T-helper 17 cell (primary cell): ENCODE measurements around the gene LKAAEAR1. TPM values are rescaled to one million over a fixed set of nuclear protein-coding genes. Genes with fewer than 3 reads are reported as not detected.

Experiments
- ATAC-seq: fragments of 150-1000 bp; cut with Tn5 transposase; 2 replicates; pipeline ENCODE4 v1.10.0; 2021; ENCODE audit warnings: mild to moderate bottlenecking, moderate library complexity
- DNase-seq, 3 donors: peaks; one replicate each; pipeline versions ENCODE4 v3.0.0 to v3.0.0-alpha.2; 2020 to 2021
- H3K9me3 ChIP-seq: one replicate; pipeline ENCODE4 v1.7.0; 2013; ENCODE audit warnings: low read length, mild to moderate bottlenecking; ENCODE audit not compliant: control insufficient read depth, poor library complexity, severe bottlenecking
- H3K27ac Mint-ChIP-seq: one replicate; pipeline ENCODE4 v1.8.0; 2022; ENCODE audit warnings: mild to moderate bottlenecking, moderate library complexity, mixed read lengths
- H3K27me3 Mint-ChIP-seq: one replicate; pipeline ENCODE4 v1.8.0; 2022; ENCODE audit warnings: mixed read lengths
- H3K36me3 Mint-ChIP-seq: one replicate; pipeline ENCODE4 v1.8.0; 2022; ENCODE audit warnings: low read depth, mixed read lengths
- H3K4me1 Mint-ChIP-seq: one replicate; pipeline ENCODE4 v1.8.0; 2022; ENCODE audit warnings: mild to moderate bottlenecking, mixed read lengths
- H3K4me3 Mint-ChIP-seq: one replicate; pipeline ENCODE4 v1.8.0; 2022; ENCODE audit warnings: mild to moderate bottlenecking, moderate library complexity, mixed read lengths
- total RNA-seq, 4 donors: library from RNA in 2 of 4; stranded (reverse) in 2 of 4; gene quantifications; one replicate each; pipeline ENCODE4 v1.2.3 and lab custom pipeline; 2022 to 2026

The LKAAEAR1 gene
- total RNA-seq, 2 donors from 2014 or later: not detected

GRCh38 chr20:64067733-64068307 lies 16.4 kb downstream of the LKAAEAR1 start:
- peaks cover 42% of the 10 kb centered on the region for H3K4me1 Mint-ChIP-seq
- ATAC-seq (no peak), DNase-seq (no peak)
- peak overlapping the region; percentile 53 for H3K27ac Mint-ChIP-seq
- no peaks in the 10 kb centered on the region for H3K27me3 Mint-ChIP-seq
- no peaks in the 10 kb centered on the region for H3K9me3 ChIP-seq
- peak overlapping the region; percentile 9 for H3K4me3 Mint-ChIP-seq
- no peaks in the 10 kb centered on the region for H3K36me3 Mint-ChIP-seq

DNA sequence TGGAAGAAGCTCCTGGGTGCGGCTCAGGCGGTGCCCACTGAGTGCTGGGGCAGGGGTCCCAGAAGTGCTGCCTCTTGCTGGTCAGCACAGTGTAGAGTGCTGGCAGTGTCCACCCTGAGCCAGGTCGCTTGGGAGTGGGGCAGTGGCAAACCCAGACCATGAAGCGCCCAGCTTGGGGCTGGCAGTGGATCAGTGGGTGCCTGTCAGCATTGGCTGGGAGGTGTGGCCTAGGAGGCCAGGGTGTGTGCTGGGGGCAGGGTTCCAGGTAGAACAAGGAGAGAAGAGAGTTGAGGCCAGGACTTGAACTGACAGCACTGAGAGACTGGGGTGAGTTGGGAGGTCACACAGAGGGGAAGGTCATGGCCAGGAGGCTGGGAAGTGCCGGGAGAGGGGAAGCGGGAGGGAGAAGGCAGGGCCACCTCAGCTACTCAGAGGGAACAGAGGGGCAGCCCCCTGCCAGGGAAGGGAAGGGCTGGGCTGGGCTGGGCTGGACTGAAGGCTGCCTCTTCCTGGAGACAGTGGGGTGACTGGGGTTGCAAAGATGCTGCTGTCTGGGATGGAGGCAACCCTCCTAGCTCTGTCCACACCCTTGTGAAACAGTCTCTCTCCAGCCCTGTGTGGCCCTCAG lies 17.1 kb downstream of the LKAAEAR1 start:
- Mint-ChIP-seq H3K4me1 (peaks cover 41% of the 10 kb centered on the region), H3K27me3 (no peaks in the 10 kb centered on the region), H3K27ac (peak overlapping the region; percentile 90), H3K4me3 (peak overlapping the region; percentile 50), H3K36me3 (no peaks in the 10 kb centered on the region)
- H3K9me3 ChIP-seq: no peaks in the 10 kb centered on the region
- DNase-seq: no peak
- ATAC-seq: no peak

DNA sequence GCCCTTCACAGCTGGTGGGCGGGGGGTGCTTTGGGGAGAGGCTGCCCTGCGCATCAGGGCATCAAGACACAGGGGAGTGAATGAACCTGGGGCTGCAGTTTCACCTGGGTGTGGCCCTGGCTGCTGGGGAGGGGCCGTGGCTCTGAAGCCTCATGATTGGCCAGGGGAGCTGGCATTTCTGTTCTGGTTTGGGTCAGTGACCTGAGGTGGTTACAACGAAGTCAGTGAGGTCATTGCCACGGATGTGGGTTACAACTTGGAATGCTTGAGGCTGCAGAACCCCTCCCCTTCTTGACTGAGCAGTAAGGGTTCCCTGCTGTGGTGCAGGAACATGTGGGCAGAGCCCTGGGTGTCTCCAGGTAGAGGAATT lies 18.2 kb downstream of the LKAAEAR1 start:
- H3K4me1 Mint-ChIP-seq: peaks cover 37% of the 10 kb centered on the region
- peak; percentile 65 for ATAC-seq

DNA sequence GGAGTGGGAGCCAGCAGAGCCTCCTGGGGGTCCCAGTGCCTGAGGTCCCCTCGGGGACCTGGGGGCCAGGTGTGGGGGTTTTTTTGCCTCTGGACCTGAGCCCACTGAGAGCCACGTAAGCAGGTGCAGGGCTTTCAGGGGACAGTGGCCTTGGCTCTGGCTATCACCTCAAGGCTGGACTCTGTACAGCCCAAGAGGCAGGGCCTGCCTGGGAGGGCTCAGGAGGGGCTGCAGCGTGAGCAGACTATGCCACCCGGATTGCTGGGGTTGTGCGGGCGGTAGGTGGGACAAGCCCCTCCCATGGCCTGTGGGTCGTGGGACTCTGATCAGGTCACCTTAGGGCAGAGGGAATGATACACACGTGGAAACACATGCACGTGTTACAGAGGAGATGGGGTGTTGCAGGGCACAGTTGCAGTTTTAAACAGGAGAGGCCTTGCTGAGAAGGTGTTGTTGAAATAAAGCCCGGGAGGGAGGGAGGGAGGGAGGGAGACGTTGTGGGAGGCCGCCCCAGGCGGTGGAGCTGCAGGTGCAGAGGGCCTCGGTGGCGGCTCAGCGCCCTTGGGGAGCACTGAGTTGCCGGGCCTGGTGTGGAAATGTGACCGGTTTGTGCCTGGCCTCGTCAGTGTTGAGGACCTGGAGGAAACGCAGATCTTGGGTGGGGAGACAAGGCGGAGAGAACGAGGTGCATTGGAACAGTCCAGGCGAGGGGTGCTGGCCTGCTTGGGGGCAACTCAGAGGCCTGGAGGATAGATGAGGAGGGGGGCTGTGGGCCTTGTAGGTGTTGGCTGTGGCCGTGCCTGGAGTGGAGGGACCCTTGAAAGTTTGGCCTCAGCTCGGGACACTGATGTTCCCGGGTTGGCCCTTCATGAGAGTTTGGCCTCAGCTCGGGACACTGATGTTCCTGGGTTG lies 18.9 kb downstream of the LKAAEAR1 start:
- no peaks in the 10 kb centered on the region for H3K9me3 ChIP-seq
- Mint-ChIP-seq H3K4me1 (peaks cover 37% of the 10 kb centered on the region), H3K4me3 (peak overlapping the region; percentile 77), H3K36me3 (no peaks in the 10 kb centered on the region), H3K27me3 (no peaks in the 10 kb centered on the region), H3K27ac (peak overlapping the region; percentile 90)
- ATAC-seq (no peak), DNase-seq (no peak)

More for the DNA sequence above, 18.2 kb downstream of the LKAAEAR1 start:
- H3K4me3 Mint-ChIP-seq: peak overlapping the region; percentile 77
- H3K9me3 ChIP-seq: no peaks in the 10 kb centered on the region
- no peaks in the 10 kb centered on the region for H3K27me3 Mint-ChIP-seq
- DNase-seq: peak in 2 of 3 donors; percentile 42 to 44
- no peaks in the 10 kb centered on the region for H3K36me3 Mint-ChIP-seq
- H3K27ac Mint-ChIP-seq: peak overlapping the region; percentile 90

DNA sequence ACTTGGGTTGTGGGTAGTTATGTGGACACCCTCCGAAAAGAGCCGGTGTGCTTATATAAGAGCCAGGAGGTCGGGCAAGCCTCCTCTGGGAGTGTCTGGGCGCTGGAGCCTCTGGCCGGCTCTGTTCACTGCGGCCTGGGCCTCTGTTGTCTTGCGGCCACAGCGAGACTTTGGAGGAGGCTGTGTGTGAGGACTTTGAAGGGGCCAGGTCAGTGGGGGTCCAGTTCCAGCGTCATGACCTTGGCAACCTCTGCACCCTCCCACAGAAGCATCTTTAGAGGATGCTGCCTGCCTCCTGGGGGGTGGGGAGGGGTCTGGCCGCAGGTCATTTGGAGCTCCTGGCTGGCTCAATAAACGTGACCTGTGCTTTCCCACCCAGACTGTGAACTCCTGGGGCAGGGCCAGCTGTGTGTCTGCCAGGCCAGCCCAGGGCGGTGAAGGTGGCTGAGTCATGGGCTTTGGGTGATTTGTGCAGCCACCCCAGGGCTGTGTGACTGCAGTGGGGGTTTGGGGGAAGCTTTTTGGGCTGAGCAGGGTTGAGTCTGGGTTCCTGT lies 20.0 kb downstream of the LKAAEAR1 start:
- Mint-ChIP-seq H3K27ac (peak overlapping the region; percentile 83), H3K36me3 (no peaks in the 10 kb centered on the region), H3K4me3 (peak overlapping the region; percentile 91), H3K27me3 (no peaks in the 10 kb centered on the region), H3K4me1 (peaks cover 37% of the 10 kb centered on the region)
- no peak for DNase-seq
- H3K9me3 ChIP-seq: no peaks in the 10 kb centered on the region
- no peak for ATAC-seq

DNA sequence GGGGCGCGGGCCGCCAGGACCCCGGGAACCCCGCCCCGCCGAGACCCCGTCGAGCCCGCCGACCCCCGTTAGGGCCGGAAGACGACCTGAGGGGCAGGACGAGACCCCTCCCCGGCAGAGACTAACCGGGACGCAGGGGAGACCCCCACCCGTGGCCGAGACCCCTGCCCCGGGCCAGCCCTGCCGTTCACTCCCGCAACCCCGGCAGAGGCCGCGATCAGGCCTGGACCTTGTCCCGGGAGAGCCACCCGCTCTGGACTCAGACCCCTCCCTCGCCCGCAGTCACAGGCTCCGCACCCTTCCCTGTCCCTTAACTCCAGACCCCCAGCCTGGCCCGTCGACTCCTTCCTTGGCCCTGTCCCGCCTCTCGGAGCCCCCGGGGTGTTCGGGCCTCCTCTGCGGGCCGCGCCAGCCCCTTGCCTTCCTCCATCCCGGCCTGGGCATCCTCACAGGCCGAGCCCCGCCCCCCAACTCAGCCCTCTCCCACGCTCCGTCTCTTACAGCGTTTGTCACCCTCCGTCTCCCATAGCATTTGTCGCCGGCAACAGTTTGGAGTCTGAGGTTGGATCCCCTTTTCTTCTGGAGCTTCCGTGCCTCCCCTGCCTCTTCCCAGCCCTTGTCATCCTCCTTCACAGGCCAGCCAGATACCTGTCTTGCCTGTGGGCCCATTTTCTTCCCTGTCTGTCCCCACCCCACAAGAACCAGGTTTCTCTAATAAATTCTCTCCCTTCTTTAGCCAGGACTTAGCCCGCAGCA lies 20.6 kb downstream of the LKAAEAR1 start:
- DNase-seq: no peak
- no peaks in the 10 kb centered on the region for H3K9me3 ChIP-seq
- H3K27ac Mint-ChIP-seq: peak overlapping the region; percentile 83
- H3K4me1 Mint-ChIP-seq: peaks cover 37% of the 10 kb centered on the region
- H3K36me3 Mint-ChIP-seq: no peaks in the 10 kb centered on the region
- no peaks in the 10 kb centered on the region for H3K27me3 Mint-ChIP-seq
- H3K4me3 Mint-ChIP-seq: peak overlapping the region; percentile 91
- no peak for ATAC-seq

GRCh38 chr20:64062596-64063388 lies 21.4 kb downstream of the LKAAEAR1 start, which contains the start of gene TCEA2:
TCEA2 (plus strand) TSS chr20:64063198; CDS start chr20:64063313, 115 bp downstream.
- Mint-ChIP-seq H3K4me3 (peak within 1 kb of the TSS; percentile 91), H3K4me1 (peaks cover 39% of the 10 kb centered on the region), H3K27ac (peak within 1 kb of the TSS; percentile 83), H3K36me3 (no peaks in the 10 kb centered on the region), H3K27me3 (no peaks in the 10 kb centered on the region)
- H3K9me3 ChIP-seq: no peaks in the 10 kb centered on the region
- peak; percentile 83 to 91 (median 88) for DNase-seq
- peak; percentile 92 for ATAC-seq

GRCh38 chr20:64062276-64062595 lies 22.0 kb downstream of the LKAAEAR1 start:
- no peak for ATAC-seq
- DNase-seq: no peak
- Mint-ChIP-seq H3K27me3 (no peaks in the 10 kb centered on the region), H3K4me3 (no peak overlapping the region), H3K4me1 (peaks cover 37% of the 10 kb centered on the region), H3K27ac (peak overlapping the region; percentile 47), H3K36me3 (no peaks in the 10 kb centered on the region)
- no peaks in the 10 kb centered on the region for H3K9me3 ChIP-seq

- peaks cover 18% of the 10 kb centered on the region for H3K4me1 Mint-ChIP-seq
- no peaks in the 10 kb centered on the region for H3K9me3 ChIP-seq
- H3K36me3 Mint-ChIP-seq: peaks cover under 1% of the 10 kb centered on the region
- peaks cover 10% of the 10 kb centered on the region for H3K27me3 Mint-ChIP-seq
- H3K27ac Mint-ChIP-seq: no peak overlapping the region
- DNase-seq (no peak), ATAC-seq (no peak)
- H3K4me3 Mint-ChIP-seq: no peak overlapping the region
Observed at GRCh38 chr20:64058536-64058935, 25.7 kb downstream of the LKAAEAR1 start.

DNA sequence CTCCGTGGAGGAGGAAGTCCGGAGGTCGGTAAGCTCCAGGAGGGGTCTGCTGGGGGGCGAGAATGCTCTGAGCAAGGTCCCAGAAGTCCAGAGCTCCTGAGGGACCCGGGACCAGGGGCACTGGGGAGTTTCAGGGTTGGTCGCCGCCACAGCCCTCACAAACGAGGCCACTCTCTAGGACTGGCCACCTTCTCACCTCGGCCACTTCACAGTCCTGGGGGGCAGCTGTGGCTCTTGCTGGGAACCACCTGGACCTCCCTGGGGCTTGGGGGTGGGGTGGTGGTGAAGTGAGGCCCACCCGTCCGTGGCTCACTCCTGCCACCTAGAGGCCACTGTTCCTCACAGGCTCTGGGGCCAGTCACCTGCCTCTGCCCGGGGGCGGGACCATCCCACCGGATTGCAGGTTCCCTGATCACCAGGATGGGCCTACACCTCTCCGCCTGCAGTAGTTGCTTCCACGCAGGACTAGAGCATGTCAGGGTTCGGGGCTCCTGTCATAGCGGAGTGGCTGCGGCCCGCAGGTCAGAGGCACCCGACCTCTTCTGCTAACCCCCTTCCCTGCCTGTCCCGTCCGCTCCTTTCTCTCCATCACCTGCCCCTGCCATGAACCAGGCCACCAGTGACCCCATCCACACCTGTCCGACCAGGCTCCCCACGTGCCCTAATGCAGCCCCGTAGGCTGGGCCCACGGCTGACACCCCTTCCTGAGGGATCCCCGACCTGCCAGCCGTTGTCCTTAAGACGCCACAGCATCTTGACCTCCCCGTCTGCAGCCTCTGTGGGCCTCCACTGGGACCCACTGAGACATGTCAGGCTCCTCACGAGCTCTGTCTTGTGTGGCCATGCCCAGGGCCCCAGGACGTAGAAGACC lies 26.3 kb downstream of the LKAAEAR1 start:
- Mint-ChIP-seq H3K4me3 (peak overlapping the region; percentile 81), H3K36me3 (peaks cover 2% of the 10 kb centered on the region), H3K4me1 (peaks cover 16% of the 10 kb centered on the region), H3K27me3 (peaks cover 16% of the 10 kb centered on the region), H3K27ac (no peak overlapping the region)
- DNase-seq (peak; percentile 59 to 77 (median 65)), ATAC-seq (peak; percentile 83)
- H3K9me3 ChIP-seq: no peaks in the 10 kb centered on the region

DNA sequence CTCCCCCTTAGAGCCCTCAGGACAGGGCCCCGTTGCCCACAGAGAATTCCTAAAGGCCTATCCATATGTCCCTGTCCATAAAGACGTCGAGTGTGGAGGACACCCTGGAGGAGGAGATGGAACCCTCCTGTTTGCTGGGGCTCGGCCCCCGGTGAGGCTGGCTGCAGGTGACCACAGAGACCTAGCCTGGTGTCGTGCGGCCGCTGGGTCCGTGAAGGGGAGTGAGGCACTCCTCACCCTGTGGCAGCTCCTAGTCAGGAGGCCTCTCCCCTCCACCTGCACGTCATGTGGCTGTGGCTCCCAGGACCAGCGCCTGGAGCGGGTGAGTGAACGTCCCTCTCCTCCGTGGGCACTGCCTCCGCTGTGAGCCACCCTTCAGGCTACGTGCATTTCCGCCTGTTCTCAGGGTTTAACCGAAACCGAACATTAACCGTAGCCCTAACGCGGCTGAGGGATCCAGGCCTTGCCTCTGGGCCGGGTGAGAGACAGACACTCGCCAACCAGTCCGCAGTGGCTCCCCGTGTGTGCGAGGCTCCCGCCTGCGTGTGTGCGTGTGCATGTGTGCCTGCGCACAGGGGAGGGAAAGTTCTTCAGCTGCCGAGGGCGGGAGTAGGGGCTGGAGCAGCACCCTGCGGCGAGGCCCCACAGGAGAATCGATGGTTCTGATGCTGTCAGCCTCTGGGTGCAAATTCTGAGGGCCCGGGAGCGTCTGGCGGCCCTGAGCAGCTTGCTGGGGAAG lies 27.1 kb downstream of the LKAAEAR1 start:
- peak; percentile 53 for ATAC-seq
- DNase-seq: no peak
- H3K27ac Mint-ChIP-seq: no peak overlapping the region

More for the DNA sequence above, 27.1 kb downstream of the LKAAEAR1 start:
- Mint-ChIP-seq H3K4me1 (peaks cover 15% of the 10 kb centered on the region), H3K36me3 (peaks cover 2% of the 10 kb centered on the region), H3K27me3 (peaks cover 18% of the 10 kb centered on the region), H3K4me3 (peak overlapping the region; percentile 81)
- no peaks in the 10 kb centered on the region for H3K9me3 ChIP-seq
